ENCODE results near the gene ZNF83.
A peak's percentile ranks its signal among the peaks of the same experiment; 100 is the strongest.

The ZNF83 gene

DNA sequence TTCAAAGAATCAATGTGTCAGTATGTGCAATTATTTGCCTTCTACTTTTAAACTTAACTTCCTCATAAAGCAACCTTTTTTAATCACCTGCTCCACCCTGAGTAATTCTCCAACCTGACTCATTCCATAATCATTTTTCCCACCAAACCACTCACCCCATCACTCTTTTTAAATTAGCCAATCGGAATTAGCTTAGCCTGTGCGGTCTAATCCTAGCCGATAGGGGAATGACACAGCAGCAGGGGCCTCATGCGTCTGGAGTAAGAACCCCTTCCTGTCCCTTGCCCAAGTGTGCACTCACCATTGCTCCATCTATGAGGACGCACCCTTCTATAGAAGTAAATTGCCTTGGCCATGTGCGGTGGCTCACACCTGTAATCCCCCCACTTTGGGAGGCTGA is 27.4 kb upstream of the ZNF83 start:
- no peaks in the 10 kb centered on the region for H3K4me1 ChIP-seq (ENCODE audit: control insufficient read depth, insufficient read depth, low read length)
- H3K27me3 ChIP-seq (ENCODE audit: control insufficient read depth in 1 of 2, insufficient read depth in 2 of 2, low read length in 2 of 2): no peaks in the 10 kb centered on the region
- peaks cover under 1 to 8% of the 10 kb centered on the region in 2 donors for H3K36me3 ChIP-seq (ENCODE audit: control insufficient read depth in 2 of 2, insufficient read depth in 2 of 2, low read length in 2 of 2)
- H3K9me3 ChIP-seq (ENCODE audit: control insufficient read depth in 2 of 2, low read length in 2 of 2): no peaks in the 10 kb centered on the region
- H3K4me3 ChIP-seq (ENCODE audit: low read length in 2 of 2): no peak overlapping the region
- H3K27ac ChIP-seq (ENCODE audit: low read length): no peak overlapping the region
- H3K9ac ChIP-seq (ENCODE audit: low read length in 2 of 2): no peak overlapping the region

DNA sequence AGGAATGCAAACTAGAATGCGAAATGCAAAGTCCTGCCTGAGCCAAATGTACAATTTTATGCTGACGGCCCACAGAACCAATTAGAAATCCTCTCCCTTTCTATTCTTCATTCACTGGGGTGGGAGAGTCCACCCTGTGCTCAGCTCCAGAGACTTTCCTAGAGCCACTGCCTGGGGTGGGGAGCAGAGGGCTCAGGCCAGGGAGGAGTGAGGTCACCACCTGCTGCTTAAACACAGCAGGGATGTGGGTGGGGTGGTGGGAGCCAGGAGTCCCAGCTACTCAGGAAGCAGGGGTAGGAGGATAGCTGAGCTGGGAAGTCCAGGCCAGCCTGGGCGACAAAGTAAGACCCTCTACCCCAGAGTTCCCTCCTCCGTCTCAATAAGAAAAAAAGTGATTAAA is 26.9 kb upstream of the ZNF83 start:
- no peaks in the 10 kb centered on the region for H3K9me3 ChIP-seq (ENCODE audit: control insufficient read depth in 2 of 2, low read length in 2 of 2)
- H3K4me1 ChIP-seq (ENCODE audit: control insufficient read depth, insufficient read depth, low read length): no peaks in the 10 kb centered on the region
- no peak overlapping the region for H3K9ac ChIP-seq (ENCODE audit: low read length in 2 of 2)
- H3K27ac ChIP-seq (ENCODE audit: low read length): no peak overlapping the region
- H3K27me3 ChIP-seq (ENCODE audit: control insufficient read depth in 1 of 2, insufficient read depth in 2 of 2, low read length in 2 of 2): no peaks in the 10 kb centered on the region
- no peak overlapping the region for H3K4me3 ChIP-seq (ENCODE audit: low read length in 2 of 2)
- H3K36me3 ChIP-seq (ENCODE audit: control insufficient read depth in 2 of 2, insufficient read depth in 2 of 2, low read length in 2 of 2): peaks cover 6 to 10% of the 10 kb centered on the region in 2 donors

DNA sequence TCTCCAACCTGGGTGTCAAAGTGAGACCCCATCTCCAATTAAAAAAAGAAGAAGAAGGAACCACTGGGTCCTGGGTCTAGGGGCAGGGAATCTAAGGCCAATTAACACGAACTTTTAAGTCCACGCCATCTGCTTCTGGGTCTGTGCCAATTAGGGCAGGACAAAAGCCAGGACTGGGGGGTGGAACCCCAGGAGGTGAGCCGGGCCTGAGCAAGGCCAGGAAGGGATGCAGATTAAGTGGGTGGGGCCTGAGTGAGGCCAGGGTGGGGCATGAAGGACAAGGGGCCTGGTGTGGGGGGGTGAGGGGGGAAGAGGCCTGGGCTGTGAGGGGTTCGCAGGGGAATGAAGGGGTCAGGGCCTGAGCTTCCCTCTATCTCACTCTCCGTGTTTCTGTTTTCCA is 26.3 kb upstream of the ZNF83 start:
- no peak overlapping the region for H3K9ac ChIP-seq (ENCODE audit: low read length in 2 of 2)
- H3K36me3 ChIP-seq (ENCODE audit: control insufficient read depth in 2 of 2, insufficient read depth in 2 of 2, low read length in 2 of 2): peaks cover 9 to 11% of the 10 kb centered on the region in 2 donors
- no peak overlapping the region for H3K27ac ChIP-seq (ENCODE audit: low read length)
- no peaks in the 10 kb centered on the region for H3K4me1 ChIP-seq (ENCODE audit: control insufficient read depth, insufficient read depth, low read length)
- no peak overlapping the region for H3K4me3 ChIP-seq (ENCODE audit: low read length in 2 of 2)
- no peaks in the 10 kb centered on the region for H3K27me3 ChIP-seq (ENCODE audit: control insufficient read depth in 1 of 2, insufficient read depth in 2 of 2, low read length in 2 of 2)
- no peaks in the 10 kb centered on the region for H3K9me3 ChIP-seq (ENCODE audit: control insufficient read depth in 2 of 2, low read length in 2 of 2)

DNA sequence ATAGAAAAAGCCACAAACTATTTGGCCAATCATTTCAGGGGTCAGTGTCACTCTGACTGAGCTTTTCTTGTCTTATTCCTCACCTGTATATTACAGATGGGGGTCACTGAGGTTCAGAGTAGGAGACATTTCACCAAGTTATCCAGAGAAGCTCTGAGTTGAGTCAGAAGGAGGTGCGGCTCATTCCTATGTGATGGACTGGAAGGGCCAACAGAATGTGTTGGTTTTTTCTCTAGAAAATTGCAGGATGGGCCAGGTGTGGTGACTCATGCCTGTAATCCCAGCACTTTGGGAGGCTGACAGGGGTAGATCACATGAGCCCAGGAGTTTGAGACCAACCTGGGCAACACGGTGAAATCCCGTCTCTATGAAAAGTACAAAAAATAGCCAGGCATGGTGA is 24.5 kb upstream of the ZNF83 start:
- no peak overlapping the region for H3K27ac ChIP-seq (ENCODE audit: low read length)
- H3K4me3 ChIP-seq (ENCODE audit: low read length in 2 of 2): no peak overlapping the region
- no peak overlapping the region for H3K9ac ChIP-seq (ENCODE audit: low read length in 2 of 2)
- H3K9me3 ChIP-seq (ENCODE audit: control insufficient read depth in 2 of 2, low read length in 2 of 2): no peaks in the 10 kb centered on the region
- H3K4me1 ChIP-seq (ENCODE audit: control insufficient read depth, insufficient read depth, low read length): no peaks in the 10 kb centered on the region
- H3K27me3 ChIP-seq (ENCODE audit: control insufficient read depth in 1 of 2, insufficient read depth in 2 of 2, low read length in 2 of 2): no peaks in the 10 kb centered on the region
- H3K36me3 ChIP-seq (ENCODE audit: control insufficient read depth in 2 of 2, insufficient read depth in 2 of 2, low read length in 2 of 2): peaks cover 12 to 23% of the 10 kb centered on the region in 2 donors

DNA sequence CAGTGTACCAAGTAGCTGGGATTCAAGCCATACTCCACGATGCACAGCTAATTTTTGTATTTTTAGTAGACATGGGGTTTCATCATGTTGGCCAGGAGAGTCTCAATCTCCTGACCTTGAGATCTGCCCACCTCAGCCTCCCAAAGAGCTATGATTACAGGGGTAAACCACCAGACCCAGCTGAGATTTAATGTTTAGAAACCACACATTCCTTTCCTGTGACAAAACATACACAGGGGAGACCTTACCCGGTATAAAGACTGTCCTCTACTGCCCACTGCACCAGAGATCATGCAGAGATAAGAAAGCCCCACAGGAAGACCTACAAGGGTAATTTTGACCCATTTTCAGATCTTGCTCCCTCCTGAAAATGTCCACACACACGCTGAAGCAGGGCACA is 22.8 kb upstream of the ZNF83 start:
- H3K27me3 ChIP-seq (ENCODE audit: control insufficient read depth in 1 of 2, insufficient read depth in 2 of 2, low read length in 2 of 2): no peaks in the 10 kb centered on the region
- H3K4me3 ChIP-seq (ENCODE audit: low read length in 2 of 2): no peak overlapping the region

DNA sequence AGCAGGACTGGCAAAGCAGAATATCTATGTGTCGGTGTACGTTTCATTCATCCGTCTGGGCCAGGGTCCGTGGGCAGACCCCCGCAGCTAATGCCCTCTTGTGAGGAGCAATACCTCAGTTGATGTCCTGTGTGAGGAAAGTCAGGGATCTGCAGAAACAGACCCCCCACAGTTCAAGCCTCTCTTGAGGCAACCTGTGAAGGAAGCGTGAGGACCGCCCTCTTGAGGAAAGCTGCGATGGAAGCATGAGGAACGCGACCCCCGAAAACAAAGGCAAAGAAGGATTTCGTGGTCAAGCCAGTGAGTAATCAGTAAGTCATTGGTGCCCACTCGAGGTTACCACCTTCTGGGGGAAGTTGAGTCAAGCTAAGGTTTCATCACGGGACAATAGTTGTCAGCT is 20.9 kb upstream of the ZNF83 start:
- peaks cover 18 to 34% of the 10 kb centered on the region in 2 donors for H3K36me3 ChIP-seq (ENCODE audit: control insufficient read depth in 2 of 2, insufficient read depth in 2 of 2, low read length in 2 of 2)

More for the DNA sequence above, 22.8 kb upstream of the ZNF83 start:
- Histone ChIP-seq H3K9me3 (ENCODE audit: control insufficient read depth in 2 of 2, low read length in 2 of 2) (no peaks in the 10 kb centered on the region), H3K27ac (ENCODE audit: low read length) (no peak overlapping the region), H3K36me3 (ENCODE audit: control insufficient read depth in 2 of 2, insufficient read depth in 2 of 2, low read length in 2 of 2) (peaks cover 12 to 23% of the 10 kb centered on the region in 2 donors), H3K9ac (ENCODE audit: low read length in 2 of 2) (no peak overlapping the region), H3K4me1 (ENCODE audit: control insufficient read depth, insufficient read depth, low read length) (no peaks in the 10 kb centered on the region)

DNA sequence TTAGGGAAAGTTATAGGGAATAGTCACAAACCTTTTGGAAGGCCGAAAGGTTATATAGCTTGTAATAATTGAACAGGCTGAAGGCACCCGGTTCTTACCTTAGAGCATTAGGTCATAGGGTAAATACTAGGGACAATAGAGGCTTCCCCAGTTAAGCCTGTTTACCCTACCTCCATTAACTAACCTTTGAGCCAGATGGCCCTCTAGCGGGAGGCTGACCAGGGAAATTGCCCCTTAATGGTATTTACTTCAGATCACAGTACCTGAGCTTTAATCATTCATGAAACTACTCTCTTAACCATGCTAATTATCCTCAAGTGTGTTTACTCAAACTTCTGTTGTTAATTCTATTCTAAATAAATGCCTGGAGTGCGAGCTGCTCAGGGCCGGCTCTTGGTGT is 20.4 kb upstream of the ZNF83 start:
- Histone ChIP-seq H3K4me3 (ENCODE audit: low read length in 2 of 2) (no peak overlapping the region), H3K27me3 (ENCODE audit: control insufficient read depth in 1 of 2, insufficient read depth in 2 of 2, low read length in 2 of 2) (no peaks in the 10 kb centered on the region), H3K9ac (ENCODE audit: low read length in 2 of 2) (no peak overlapping the region), H3K36me3 (ENCODE audit: control insufficient read depth in 2 of 2, insufficient read depth in 2 of 2, low read length in 2 of 2) (peaks cover 22 to 36% of the 10 kb centered on the region in 2 donors), H3K9me3 (ENCODE audit: control insufficient read depth in 2 of 2, low read length in 2 of 2) (no peaks in the 10 kb centered on the region), H3K27ac (ENCODE audit: low read length) (no peak overlapping the region), H3K4me1 (ENCODE audit: control insufficient read depth, insufficient read depth, low read length) (no peaks in the 10 kb centered on the region)

More for the DNA sequence above, 20.9 kb upstream of the ZNF83 start:
- no peaks in the 10 kb centered on the region for H3K9me3 ChIP-seq (ENCODE audit: control insufficient read depth in 2 of 2, low read length in 2 of 2)
- H3K9ac ChIP-seq (ENCODE audit: low read length in 2 of 2): no peak overlapping the region
- H3K27ac ChIP-seq (ENCODE audit: low read length): no peak overlapping the region
- H3K27me3 ChIP-seq (ENCODE audit: control insufficient read depth in 1 of 2, insufficient read depth in 2 of 2, low read length in 2 of 2): no peaks in the 10 kb centered on the region
- H3K4me3 ChIP-seq (ENCODE audit: low read length in 2 of 2): no peak overlapping the region
- no peaks in the 10 kb centered on the region for H3K4me1 ChIP-seq (ENCODE audit: control insufficient read depth, insufficient read depth, low read length)

DNA sequence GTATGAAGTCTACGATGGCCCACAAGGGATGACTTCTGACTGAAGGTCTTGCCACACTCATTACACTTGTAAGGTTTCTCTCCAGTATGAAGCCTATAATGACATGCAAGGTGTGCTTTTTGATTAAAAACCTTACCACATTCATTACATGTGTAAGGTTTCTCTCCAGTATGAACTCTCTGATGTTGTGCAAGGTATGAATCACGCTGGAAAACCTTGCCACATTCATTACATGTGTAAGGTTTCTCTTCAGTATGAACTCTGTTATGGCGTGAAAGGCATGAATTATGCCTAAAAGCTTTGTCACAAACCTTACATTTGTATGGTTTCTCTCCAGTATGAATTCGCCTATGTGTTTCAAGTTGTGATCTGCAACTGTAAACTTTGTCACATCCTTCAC is 15.0 kb upstream of the ZNF83 start:
- Histone ChIP-seq H3K27me3 (ENCODE audit: control insufficient read depth in 1 of 2, insufficient read depth in 2 of 2, low read length in 2 of 2) (no peaks in the 10 kb centered on the region), H3K4me3 (ENCODE audit: low read length in 2 of 2) (no peak overlapping the region), H3K9ac (ENCODE audit: low read length in 2 of 2) (no peak overlapping the region), H3K4me1 (ENCODE audit: control insufficient read depth, insufficient read depth, low read length) (peaks cover 2% of the 10 kb centered on the region), H3K27ac (ENCODE audit: low read length) (no peak overlapping the region), H3K9me3 (ENCODE audit: control insufficient read depth in 2 of 2, low read length in 2 of 2) (no peaks in the 10 kb centered on the region), H3K36me3 (ENCODE audit: control insufficient read depth in 2 of 2, insufficient read depth in 2 of 2, low read length in 2 of 2) (peaks cover 18 to 31% of the 10 kb centered on the region in 2 donors)

DNA sequence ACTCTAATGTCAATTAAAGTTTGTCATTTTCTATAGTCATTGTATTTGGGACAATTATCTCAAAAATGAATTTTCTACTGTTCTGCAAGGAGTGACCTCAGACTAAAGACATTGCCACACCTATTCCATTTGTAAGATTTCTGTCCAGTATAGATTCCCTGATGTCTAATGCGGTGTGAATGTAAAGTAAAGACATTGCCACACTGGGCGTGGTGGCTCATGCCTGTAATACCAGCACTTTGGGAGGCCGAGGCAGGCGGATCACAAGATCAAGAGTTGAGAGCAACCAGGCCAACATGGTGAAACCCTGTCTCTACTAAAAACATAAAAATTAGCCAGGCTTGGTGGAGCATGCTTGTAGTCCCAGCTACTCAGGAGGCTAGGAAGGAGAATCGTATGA is 13.8 kb upstream of the ZNF83 start:
- no peaks in the 10 kb centered on the region for H3K27me3 ChIP-seq (ENCODE audit: control insufficient read depth in 1 of 2, insufficient read depth in 2 of 2, low read length in 2 of 2)
- H3K27ac ChIP-seq (ENCODE audit: low read length): no peak overlapping the region
- no peaks in the 10 kb centered on the region for H3K9me3 ChIP-seq (ENCODE audit: control insufficient read depth in 2 of 2, low read length in 2 of 2)
- H3K36me3 ChIP-seq (ENCODE audit: control insufficient read depth in 2 of 2, insufficient read depth in 2 of 2, low read length in 2 of 2): peaks cover 18 to 30% of the 10 kb centered on the region in 2 donors
- H3K9ac ChIP-seq (ENCODE audit: low read length in 2 of 2): no peak overlapping the region
- no peak overlapping the region for H3K4me3 ChIP-seq (ENCODE audit: low read length in 2 of 2)
- peaks cover 2% of the 10 kb centered on the region for H3K4me1 ChIP-seq (ENCODE audit: control insufficient read depth, insufficient read depth, low read length)

DNA sequence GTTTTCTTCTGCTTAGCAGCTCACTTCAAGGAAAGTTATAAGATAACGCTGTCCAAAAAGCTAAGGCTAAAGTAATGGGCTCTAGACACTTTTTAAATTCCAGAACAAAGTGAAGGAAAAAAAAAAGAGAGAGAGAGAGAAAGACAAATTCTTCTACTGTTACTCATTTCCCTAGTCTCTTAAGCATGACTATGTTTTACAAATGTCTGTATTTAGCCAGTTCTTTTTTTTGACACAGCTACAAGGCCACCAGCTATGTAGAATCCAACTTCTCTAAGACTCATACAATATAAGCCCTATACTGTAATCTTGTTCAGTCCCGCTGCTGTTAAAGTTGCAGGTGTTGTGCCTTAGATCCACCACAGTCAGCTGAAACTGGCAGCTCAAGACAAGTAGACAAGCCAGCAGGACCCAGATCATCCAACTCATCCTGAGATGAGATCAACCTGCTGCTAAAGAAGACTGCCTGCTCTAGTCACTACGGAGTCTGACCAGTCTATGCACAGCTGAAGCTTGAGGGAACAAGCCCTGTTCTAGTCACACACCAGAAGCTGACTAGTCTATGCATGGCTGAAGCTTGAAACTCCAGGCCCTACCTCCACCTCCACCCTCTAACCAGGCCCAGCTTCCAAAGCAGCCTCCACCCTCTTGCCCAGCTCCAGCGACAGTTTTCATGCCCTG is 10.3 kb upstream of the ZNF83 start:
- no peaks in the 10 kb centered on the region for H3K9me3 ChIP-seq (ENCODE audit: control insufficient read depth in 2 of 2, low read length in 2 of 2)
- no peak overlapping the region for H3K9ac ChIP-seq (ENCODE audit: low read length in 2 of 2)
- H3K4me1 ChIP-seq (ENCODE audit: control insufficient read depth, insufficient read depth, low read length): peaks cover 2% of the 10 kb centered on the region
- peak overlapping the region; percentile 42 for H3K27ac ChIP-seq (ENCODE audit: low read length)
- H3K4me3 ChIP-seq (ENCODE audit: low read length in 2 of 2): no peak overlapping the region
- no peaks in the 10 kb centered on the region for H3K27me3 ChIP-seq (ENCODE audit: control insufficient read depth in 1 of 2, insufficient read depth in 2 of 2, low read length in 2 of 2)
- H3K36me3 ChIP-seq (ENCODE audit: control insufficient read depth in 2 of 2, insufficient read depth in 2 of 2, low read length in 2 of 2): peaks cover 7 to 16% of the 10 kb centered on the region in 2 donors

DNA sequence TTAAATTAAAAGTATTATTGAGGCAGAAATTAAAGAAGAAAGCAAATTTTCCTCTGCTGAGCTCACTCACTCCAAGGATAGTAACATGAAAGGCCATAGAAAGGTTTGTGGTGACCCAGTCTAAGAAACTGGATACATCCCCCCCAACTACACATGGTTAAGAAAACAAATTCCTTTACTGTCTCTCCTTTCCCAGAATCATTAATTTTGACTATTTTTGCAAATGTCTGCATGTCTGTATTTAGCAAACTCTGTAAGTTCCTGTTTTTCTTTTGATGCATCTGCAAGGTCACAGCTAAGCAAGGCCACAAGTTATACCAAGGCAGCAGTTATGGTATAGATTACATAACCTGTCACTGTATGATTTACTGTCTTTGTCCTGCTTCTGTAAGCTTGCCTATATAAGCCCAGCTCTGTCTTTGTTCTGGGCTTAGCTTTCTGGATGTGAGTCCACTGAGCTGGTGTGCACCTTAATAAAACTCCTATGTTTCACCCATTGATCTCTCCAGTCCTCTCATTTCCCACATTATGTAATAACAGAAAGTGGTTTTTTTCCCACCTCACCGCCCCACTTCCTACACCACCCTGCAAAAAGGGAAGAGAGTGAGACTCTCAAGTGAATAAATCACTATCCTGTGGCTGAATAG is 8.5 kb upstream of the ZNF83 start:
- Histone ChIP-seq H3K9ac (ENCODE audit: low read length in 2 of 2) (no peak overlapping the region), H3K4me3 (ENCODE audit: low read length in 2 of 2) (no peak overlapping the region), H3K27ac (ENCODE audit: low read length) (no peak overlapping the region), H3K9me3 (ENCODE audit: control insufficient read depth in 2 of 2, low read length in 2 of 2) (no peaks in the 10 kb centered on the region), H3K4me1 (ENCODE audit: control insufficient read depth, insufficient read depth, low read length) (peaks cover 2% of the 10 kb centered on the region), H3K27me3 (ENCODE audit: control insufficient read depth in 1 of 2, insufficient read depth in 2 of 2, low read length in 2 of 2) (no peaks in the 10 kb centered on the region), H3K36me3 (ENCODE audit: control insufficient read depth in 2 of 2, insufficient read depth in 2 of 2, low read length in 2 of 2) (no peaks in the 10 kb centered on the region)

Measured in stomach smooth muscle (tissue), 2 donors.